Measurements from ENCODE around the gene PARD6B.

The PARD6B gene

GRCh38 chr20:50723672-50724071 lies 7.7 kb upstream of the PARD6B start:
- no peak for DNase-seq (ENCODE audit: low read depth in 2 of 3, low spot score in 2 of 3)

- no peak for DNase-seq (ENCODE audit: low read depth in 2 of 3, low spot score in 2 of 3)
These were observed 7.2 kb upstream of the PARD6B start for GRCh38 chr20:50724112-50724725.

- peak in 2 of 3 experiments; percentile 44 to 50 for DNase-seq (ENCODE audit: low read depth in 2 of 3, low spot score in 2 of 3)
These were observed 6.3 kb upstream of the PARD6B start for GRCh38 chr20:50724851-50725723.

- no peak for DNase-seq (ENCODE audit: low read depth in 2 of 3, low spot score in 2 of 3)
These were observed 5.7 kb upstream of the PARD6B start for GRCh38 chr20:50725724-50726005.

GRCh38 chr20:50726955-50727791 lies 4.2 kb upstream of the PARD6B start:
- no peak for DNase-seq (ENCODE audit: low read depth in 2 of 3, low spot score in 2 of 3)

- DNase-seq (ENCODE audit: low read depth in 2 of 3, low spot score in 2 of 3), result no peak
These were observed 3.4 kb upstream of the PARD6B start for GRCh38 chr20:50727792-50728485.

GRCh38 chr20:50728486-50728980 lies 2.8 kb upstream of the PARD6B start:
- DNase-seq (ENCODE audit: low read depth in 2 of 3, low spot score in 2 of 3), result no peak

GRCh38 chr20:50728981-50729874 lies 2.2 kb upstream of the PARD6B start:
- DNase-seq (ENCODE audit: low read depth in 2 of 3, low spot score in 2 of 3), result no peak

GRCh38 chr20:50729901-50730764 lies 1.2 kb upstream of the PARD6B start:
- no peak for DNase-seq (ENCODE audit: low read depth in 2 of 3, low spot score in 2 of 3)

- DNase-seq (ENCODE audit: low read depth in 2 of 3, low spot score in 2 of 3), result no peak
These were observed 670 bp upstream of the PARD6B start for GRCh38 chr20:50730765-50731054.

- DNase-seq (ENCODE audit: low read depth in 2 of 3, low spot score in 2 of 3), result no peak
These were observed 730 bp downstream of the PARD6B start for GRCh38 chr20:50731930-50732690.

- DNase-seq (ENCODE audit: low read depth in 2 of 3, low spot score in 2 of 3), result no peak
These were observed 2.4 kb downstream of the PARD6B start for GRCh38 chr20:50733644-50734349.

- DNase-seq (ENCODE audit: low read depth in 2 of 3, low spot score in 2 of 3), result no peak
These were observed 3.6 kb downstream of the PARD6B start for GRCh38 chr20:50734730-50735679.

GRCh38 chr20:50735813-50736212 lies 4.4 kb downstream of the PARD6B start:
- no peak for DNase-seq (ENCODE audit: low read depth in 2 of 3, low spot score in 2 of 3)

GRCh38 chr20:50737352-50737751 lies 6.0 kb downstream of the PARD6B start:
- DNase-seq (ENCODE audit: low read depth in 2 of 3, low spot score in 2 of 3), result no peak

- DNase-seq (ENCODE audit: low read depth in 2 of 3, low spot score in 2 of 3), result no peak
These were observed 11.7 kb downstream of the PARD6B start for GRCh38 chr20:50743087-50743486.
